Stimulated activated CD8-positive, alpha-beta memory T cell treated with anti-CD3 and anti-CD28 coated beads, Interleukin-12 subunit alpha, Interleukin-12 subunit beta, amount 100 ng/mL, for 1 hour (primary cell): ENCODE measurements around the gene TPPP2.
A peak's percentile ranks its signal among the peaks of the same experiment; 100 is the strongest.

Experiments
- DNase-seq: peaks from one replicate; pipeline ENCODE4 v3.0.0-alpha.2; 2020; ENCODE audit warnings: low read depth

TPPP2 gene

GRCh38 chr14:21057803-21058675 lies 28.0 kb downstream of the TPPP2 start, which contains the start of gene RNASE8:
Gene RNASE8 (plus strand): TSS chr14:21057822. CDS start chr14:21057893, 71 bp downstream.
- no peak for DNase-seq

- no peak for DNase-seq
Observed at GRCh38 chr14:21058903-21059302, 28.9 kb downstream of the TPPP2 start.

- no peak for DNase-seq
Observed at GRCh38 chr14:21059842-21060613, 30.0 kb downstream of the TPPP2 start.

- DNase-seq: no peak
Observed at GRCh38 chr14:21060614-21061346, 30.8 kb downstream of the TPPP2 start.

- no peak for DNase-seq
Observed at GRCh38 chr14:21061347-21061668, 31.3 kb downstream of the TPPP2 start.

- no peak for DNase-seq
Observed at GRCh38 chr14:21063479-21063878, 33.5 kb downstream of the TPPP2 start.

GRCh38 chr14:21066882-21067502 lies 37.0 kb downstream of the TPPP2 start:
- DNase-seq: no peak

GRCh38 chr14:21068521-21069387 lies 38.7 kb downstream of the TPPP2 start:
- DNase-seq: peak; percentile 49

GRCh38 chr14:21069388-21070082 lies 39.5 kb downstream of the TPPP2 start:
- DNase-seq: no peak

GRCh38 chr14:21070083-21070609 lies 40.1 kb downstream of the TPPP2 start, which contains the start of gene ARHGEF40:
Gene ARHGEF40 (plus strand): TSS chr14:21070304. CDS start chr14:21070397, 93 bp downstream.
- no peak for DNase-seq

GRCh38 chr14:21070610-21071224 lies 40.7 kb downstream of the TPPP2 start:
- no peak for DNase-seq

GRCh38 chr14:21071225-21072030 lies 41.4 kb downstream of the TPPP2 start:
- DNase-seq: no peak

- DNase-seq: no peak
Observed at GRCh38 chr14:21072031-21072473, 42.0 kb downstream of the TPPP2 start.

GRCh38 chr14:21072781-21073339 lies 42.8 kb downstream of the TPPP2 start:
- DNase-seq: no peak

- DNase-seq: no peak
Observed at GRCh38 chr14:21073921-21074320, 43.9 kb downstream of the TPPP2 start.

GRCh38 chr14:21074398-21075272 lies 44.6 kb downstream of the TPPP2 start:
- no peak for DNase-seq

GRCh38 chr14:21075719-21076437 lies 45.9 kb downstream of the TPPP2 start:
- no peak for DNase-seq
